GM12872 (cell line): ENCODE data around the gene TDP1.
A peak's percentile ranks its signal among the peaks of the same experiment; 100 is the strongest.

Experiments used
- CTCF ChIP-seq: IDR thresholded peaks from 3 replicates; pipeline ENCODE4 v1.5.1; 2011; ENCODE audit warnings: low read depth, mild to moderate bottlenecking, low read length, moderate library complexity; ENCODE audit not compliant: insufficient read depth

Gene TDP1

GRCh38 chr14:89952576-89952975, 3.2 kb upstream of the TDP1 start:
- TF ChIP-seq CTCF, result no peak

- TF ChIP-seq CTCF, result no peak
These were observed 2.1 kb upstream of the TDP1 start for GRCh38 chr14:89953602-89954001.

GRCh38 chr14:89954070-89955021, 1.4 kb upstream of the TDP1 start, which contains the start of gene EFCAB11:
Gene EFCAB11, minus strand, starts transcription at chr14:89954730. Its CDS starts 70 bp downstream, at chr14:89954660.
- TF ChIP-seq CTCF, result 0 out of 3 replicates have a peak, but pooled peaks have one; percentile 18

- no peak for TF ChIP-seq CTCF
These were observed 544 bp upstream of the TDP1 start for GRCh38 chr14:89955022-89955744.

GRCh38 chr14:89956661-89957009, 908 bp downstream of the TDP1 start:
- TF ChIP-seq CTCF, result no peak

- no peak for TF ChIP-seq CTCF
These were observed 1.6 kb downstream of the TDP1 start for GRCh38 chr14:89957376-89957775.

- TF ChIP-seq CTCF, result no peak
These were observed 2.1 kb downstream of the TDP1 start for GRCh38 chr14:89957791-89958190.
